ENCODE data around the gene HHIPL2.
A peak's percentile ranks its signal among the peaks of the same experiment; 100 is the strongest.

The HHIPL2 gene

DNA sequence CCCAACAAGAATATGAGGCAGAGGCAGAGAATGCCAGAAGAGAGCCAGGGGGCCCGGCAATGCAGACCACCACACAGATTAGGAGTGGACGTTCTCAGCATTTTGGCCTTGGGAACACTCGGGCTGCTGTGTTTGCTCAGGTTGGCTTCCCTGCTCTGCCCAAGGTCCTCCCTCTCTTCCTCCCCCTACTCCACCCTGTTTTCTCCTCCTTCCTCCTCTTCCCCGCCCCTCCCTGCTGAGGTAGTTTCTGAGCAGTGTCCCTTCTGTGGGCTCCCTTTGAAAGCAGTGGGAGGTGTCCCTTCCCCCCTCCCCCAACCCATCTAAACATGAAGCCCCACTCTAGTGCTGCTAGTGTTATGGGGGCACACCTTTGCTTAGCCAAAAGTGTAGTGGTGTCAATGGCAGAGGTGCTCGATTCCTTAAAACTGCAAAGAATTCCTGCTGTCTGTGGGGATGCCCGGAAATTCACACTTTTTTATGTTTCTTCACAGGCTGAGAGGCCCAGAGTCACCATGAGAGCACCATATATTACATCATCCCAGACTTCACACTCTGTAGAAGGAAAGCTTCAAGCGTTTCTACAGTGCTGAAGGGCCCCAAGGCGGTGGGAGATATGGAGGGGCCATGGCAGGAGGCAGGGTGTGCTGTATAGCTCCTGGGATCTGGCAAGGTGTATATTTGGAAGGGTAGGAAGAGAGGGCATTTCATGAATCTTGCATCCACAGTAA is at the start of gene HHIPL2:
HHIPL2 (minus strand) TSS at position 161 of the 728 bp plus-strand sequence; CDS start at position 101, 60 bp downstream.
- no peak for TF ChIP-seq Cebpa-rat (IDR thresholded peaks at IDR 0.05)
- H3K9ac ChIP-seq = no peak within 1 kb of the TSS
- H3K36me3 ChIP-seq = 0 out of 2 replicates have a peak, but pooled peaks cover 1% of the 10 kb centered on the region
- H4K20me1 ChIP-seq = no peaks in the 10 kb centered on the region
- H3K27me3 ChIP-seq = no peaks in the 10 kb centered on the region
- H3K4me3 ChIP-seq = no peak within 1 kb of the TSS
- H3K4me2 ChIP-seq = no peak within 1 kb of the TSS
- no peaks in the 10 kb centered on the region for H3K9me3 ChIP-seq
- H3K27ac ChIP-seq = no peak within 1 kb of the TSS
- H3K4me1 ChIP-seq = peaks cover 5% of the 10 kb centered on the region

DNA sequence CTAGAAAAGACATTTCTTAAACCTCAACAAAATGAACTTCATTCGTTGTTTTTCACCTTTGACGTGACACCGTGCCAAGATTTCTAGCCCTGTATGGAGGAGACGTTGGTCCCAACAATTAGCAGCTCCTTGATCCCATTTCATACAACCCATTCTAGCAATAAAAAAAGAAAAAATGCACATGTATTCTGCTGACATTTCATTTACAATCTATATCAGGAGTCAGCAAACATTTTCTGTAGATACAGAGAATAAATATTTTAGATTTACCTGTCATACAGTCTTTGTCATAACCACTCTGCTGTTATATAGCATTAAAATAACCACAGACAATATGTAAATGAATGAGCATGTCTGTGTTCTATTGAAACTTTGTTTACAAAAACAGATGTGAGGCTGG is 48.8 kb upstream of the HHIPL2 start:
- no peak overlapping the region for H3K4me2 ChIP-seq
- H4K20me1 ChIP-seq = no peaks in the 10 kb centered on the region
- no peak overlapping the region for H3K27ac ChIP-seq
- no peaks in the 10 kb centered on the region for H3K9me3 ChIP-seq
- no peak for TF ChIP-seq Cebpa-rat (IDR thresholded peaks at IDR 0.05)
- no peak overlapping the region for H3K9ac ChIP-seq
- H3K4me3 ChIP-seq = no peak overlapping the region
- no peaks in the 10 kb centered on the region for H3K27me3 ChIP-seq
- H3K36me3 ChIP-seq = no peaks in the 10 kb centered on the region
- no peaks in the 10 kb centered on the region for H3K4me1 ChIP-seq

DNA sequence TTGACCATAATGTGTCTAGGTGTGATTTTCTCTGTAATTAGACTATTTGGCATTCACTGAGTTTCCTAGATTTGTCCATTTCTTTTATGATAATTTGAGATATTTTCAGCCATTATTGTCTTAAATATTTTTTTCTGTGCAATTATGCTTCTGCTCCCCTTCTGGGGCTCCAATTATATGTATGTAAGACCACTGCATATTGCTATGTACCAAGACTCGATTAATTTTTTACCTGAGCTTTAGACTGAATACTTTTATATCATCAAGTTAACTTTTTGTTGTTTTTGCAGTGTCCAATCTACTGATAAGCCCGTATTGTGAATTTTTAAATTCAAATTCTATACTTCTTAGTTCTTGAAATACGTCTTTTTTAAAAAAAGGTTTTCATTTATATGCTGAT is 46.9 kb upstream of the HHIPL2 start:
- H3K9ac ChIP-seq = no peak overlapping the region
- H3K4me1 ChIP-seq = peaks cover 7% of the 10 kb centered on the region
- H3K4me2 ChIP-seq = no peak overlapping the region
- no peak overlapping the region for H3K4me3 ChIP-seq
- no peak for TF ChIP-seq Cebpa-rat (IDR thresholded peaks at IDR 0.05)
- H3K36me3 ChIP-seq = no peaks in the 10 kb centered on the region
- no peak overlapping the region for H3K27ac ChIP-seq
- H3K27me3 ChIP-seq = no peaks in the 10 kb centered on the region
- no peaks in the 10 kb centered on the region for H3K9me3 ChIP-seq
- no peaks in the 10 kb centered on the region for H4K20me1 ChIP-seq

DNA sequence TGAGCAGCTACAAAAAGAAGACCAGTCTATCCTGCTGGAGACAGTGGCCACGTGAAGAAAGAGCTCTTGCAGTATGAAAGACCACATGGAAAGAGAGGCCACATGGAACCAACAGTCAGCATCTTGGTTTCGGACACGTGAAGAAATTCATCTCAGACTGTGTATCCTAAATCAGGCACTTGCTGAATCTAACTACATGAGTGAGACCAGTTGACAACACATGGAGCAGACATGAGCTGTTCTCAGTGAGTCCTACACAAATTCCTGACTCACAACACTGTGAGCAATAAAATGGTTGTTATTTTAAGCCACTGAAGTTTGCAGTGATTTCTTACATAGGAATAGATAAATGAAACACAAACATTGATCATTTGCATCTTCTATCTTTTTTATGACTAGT is 44.3 kb upstream of the HHIPL2 start:
- TF ChIP-seq Cebpa-rat (IDR thresholded peaks at IDR 0.05) = no peak
- H3K4me1 ChIP-seq = peaks cover 25% of the 10 kb centered on the region
- H3K9me3 ChIP-seq = no peaks in the 10 kb centered on the region
- no peak overlapping the region for H3K4me2 ChIP-seq
- H3K9ac ChIP-seq = no peak overlapping the region
- no peaks in the 10 kb centered on the region for H3K27me3 ChIP-seq
- no peak overlapping the region for H3K4me3 ChIP-seq
- H4K20me1 ChIP-seq = no peaks in the 10 kb centered on the region
- H3K27ac ChIP-seq = no peak overlapping the region
- peaks cover 8% of the 10 kb centered on the region for H3K36me3 ChIP-seq

DNA sequence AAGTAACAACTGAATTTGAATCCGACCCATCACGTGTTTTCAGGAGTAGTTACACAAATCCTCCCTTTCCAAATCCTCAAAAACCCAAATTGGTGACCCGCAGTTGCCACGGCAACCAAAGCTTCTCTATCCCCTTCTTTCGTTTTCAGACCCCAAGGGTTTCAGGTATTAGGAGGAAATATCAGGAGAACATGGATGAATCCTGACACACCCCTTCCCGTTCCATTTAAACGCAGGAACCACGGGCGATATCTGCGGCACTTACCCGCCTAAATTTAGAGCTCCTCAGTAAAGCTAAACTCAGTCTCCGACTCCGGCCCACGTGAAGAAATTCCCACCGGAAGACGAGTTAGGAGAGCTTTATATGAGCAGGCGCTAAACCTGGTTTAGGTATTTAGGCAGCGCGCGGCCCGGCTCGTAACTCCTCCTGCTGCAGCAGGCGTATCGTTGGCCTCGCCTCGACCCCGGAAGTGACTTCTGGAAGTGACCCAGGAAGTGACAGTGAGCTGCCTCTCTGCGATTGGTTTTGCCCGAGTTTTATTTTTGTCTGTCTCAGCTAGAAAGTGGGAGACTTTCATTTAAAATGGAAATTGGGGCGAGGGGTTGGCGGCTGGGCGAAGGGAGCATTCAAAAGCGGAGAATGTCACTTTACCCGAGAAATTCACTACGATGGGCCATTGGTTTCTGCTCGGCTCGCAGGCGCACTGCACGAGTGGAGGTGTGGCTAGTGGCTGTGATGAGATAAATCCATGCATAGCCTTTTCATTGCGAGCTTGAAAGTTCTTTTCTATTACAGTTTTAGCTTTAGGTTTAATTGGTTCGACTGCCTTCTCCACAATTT is 41.8 kb upstream of the HHIPL2 start, which contains the start of gene TAF1A:
TAF1A (minus strand) TSS at position 472 of the 841 bp plus-strand sequence.
- H3K4me1 ChIP-seq = peaks cover 28% of the 10 kb centered on the region
- H3K36me3 ChIP-seq = peaks cover 20% of the 10 kb centered on the region
- H3K27ac ChIP-seq = peak within 1 kb of the TSS; percentile 52
- H3K4me2 ChIP-seq = peak within 1 kb of the TSS; percentile 88
- TF ChIP-seq Cebpa-rat (IDR thresholded peaks at IDR 0.05) = no peak
- no peaks in the 10 kb centered on the region for H3K9me3 ChIP-seq
- H3K4me3 ChIP-seq = peak within 1 kb of the TSS; percentile 80
- H3K9ac ChIP-seq = peak within 1 kb of the TSS; percentile 79
- H3K27me3 ChIP-seq = no peaks in the 10 kb centered on the region
- 0 out of 2 replicates have a peak, but pooled peaks cover 6% of the 10 kb centered on the region for H4K20me1 ChIP-seq

DNA sequence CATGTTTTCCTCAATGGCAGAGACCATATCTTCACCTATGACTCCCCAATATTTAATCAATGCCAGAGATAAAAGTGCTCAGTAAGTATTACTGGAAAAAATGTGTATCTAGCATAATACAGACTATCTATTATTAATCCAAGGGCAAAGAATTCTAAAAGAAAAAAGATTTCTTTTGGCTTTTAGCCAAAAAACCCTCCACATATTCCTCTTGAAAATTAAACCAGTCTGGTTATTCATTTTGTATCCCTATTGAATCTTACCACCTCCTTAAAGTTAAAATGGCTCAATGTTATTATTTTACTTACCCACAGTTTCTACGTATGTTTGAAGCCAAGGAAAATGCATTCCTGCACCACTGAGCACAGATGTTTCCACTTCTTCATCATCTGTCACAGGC is 40.2 kb upstream of the HHIPL2 start:
- 0 out of 2 replicates have a peak, but pooled peaks cover 9% of the 10 kb centered on the region for H4K20me1 ChIP-seq
- H3K9ac ChIP-seq = no peak overlapping the region
- peaks cover 21% of the 10 kb centered on the region for H3K36me3 ChIP-seq
- TF ChIP-seq Cebpa-rat (IDR thresholded peaks at IDR 0.05) = no peak
- no peak overlapping the region for H3K27ac ChIP-seq
- no peaks in the 10 kb centered on the region for H3K9me3 ChIP-seq
- peak overlapping the region; percentile 80; the same call in 1 of the 2 replicates for H3K4me3 ChIP-seq
- no peaks in the 10 kb centered on the region for H3K27me3 ChIP-seq
- H3K4me1 ChIP-seq = peaks cover 42% of the 10 kb centered on the region
- H3K4me2 ChIP-seq = peak overlapping the region; percentile 88

DNA sequence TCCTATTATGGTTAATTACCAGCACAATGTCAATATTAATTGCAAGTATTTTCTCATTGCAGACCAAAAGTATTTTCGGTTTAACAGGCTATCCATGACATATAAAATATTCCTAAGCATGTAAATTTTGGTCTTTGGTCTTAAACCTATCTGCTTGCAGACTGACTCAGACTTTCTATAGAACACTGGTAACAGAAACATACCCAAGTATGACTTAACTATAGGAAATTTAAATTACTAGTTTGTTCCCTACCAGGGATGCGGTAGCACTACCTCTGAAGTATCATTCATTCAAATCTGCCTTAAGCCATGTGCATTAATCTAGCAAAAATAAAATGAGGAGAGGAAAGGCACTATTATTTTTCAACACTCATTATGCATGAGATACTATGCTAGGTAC is 38.9 kb upstream of the HHIPL2 start:
- Histone ChIP-seq H3K4me2 (no peak overlapping the region), H3K9me3 (no peaks in the 10 kb centered on the region), H4K20me1 (peaks cover 14% of the 10 kb centered on the region; the same call in 1 of the 2 replicates), H3K27ac (no peak overlapping the region), H3K27me3 (no peaks in the 10 kb centered on the region), H3K9ac (no peak overlapping the region), H3K4me1 (peaks cover 55% of the 10 kb centered on the region), H3K36me3 (peaks cover 34% of the 10 kb centered on the region), H3K4me3 (no peak overlapping the region)
- TF ChIP-seq Cebpa-rat (IDR thresholded peaks at IDR 0.05) = no peak

DNA sequence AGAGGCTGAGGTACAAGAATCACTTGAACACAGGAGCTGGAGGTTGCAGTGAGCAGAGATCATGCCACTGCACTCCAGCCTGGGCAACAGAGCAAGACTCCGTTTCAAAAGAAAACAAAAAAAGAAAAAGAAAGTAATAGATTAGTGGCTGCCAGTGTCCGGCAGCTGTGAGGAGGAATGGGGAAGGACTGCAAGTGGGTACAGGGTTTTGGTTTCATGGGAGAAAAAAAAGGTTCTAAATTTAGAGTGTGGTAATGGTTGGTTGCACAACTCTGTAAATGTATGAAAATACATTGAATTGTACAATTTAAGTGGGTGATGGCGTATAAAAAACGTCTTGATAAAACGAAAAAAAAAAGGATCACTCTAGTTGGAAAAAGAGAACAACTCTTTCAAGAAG is 35.2 kb upstream of the HHIPL2 start:
- Histone ChIP-seq H4K20me1 (peaks cover 14% of the 10 kb centered on the region; the same call in 1 of the 2 replicates), H3K4me2 (peak overlapping the region; percentile 76), H3K27ac (peak overlapping the region; percentile 53), H3K4me3 (peak overlapping the region; percentile 40; the same call in 1 of the 2 replicates), H3K4me1 (peaks cover 36% of the 10 kb centered on the region), H3K36me3 (peaks cover 67% of the 10 kb centered on the region), H3K9me3 (no peaks in the 10 kb centered on the region), H3K27me3 (no peaks in the 10 kb centered on the region), H3K9ac (no peak overlapping the region)
- TF ChIP-seq Cebpa-rat (IDR thresholded peaks at IDR 0.05) = peak; percentile 10; the same call in 1 of the 2 replicates

DNA sequence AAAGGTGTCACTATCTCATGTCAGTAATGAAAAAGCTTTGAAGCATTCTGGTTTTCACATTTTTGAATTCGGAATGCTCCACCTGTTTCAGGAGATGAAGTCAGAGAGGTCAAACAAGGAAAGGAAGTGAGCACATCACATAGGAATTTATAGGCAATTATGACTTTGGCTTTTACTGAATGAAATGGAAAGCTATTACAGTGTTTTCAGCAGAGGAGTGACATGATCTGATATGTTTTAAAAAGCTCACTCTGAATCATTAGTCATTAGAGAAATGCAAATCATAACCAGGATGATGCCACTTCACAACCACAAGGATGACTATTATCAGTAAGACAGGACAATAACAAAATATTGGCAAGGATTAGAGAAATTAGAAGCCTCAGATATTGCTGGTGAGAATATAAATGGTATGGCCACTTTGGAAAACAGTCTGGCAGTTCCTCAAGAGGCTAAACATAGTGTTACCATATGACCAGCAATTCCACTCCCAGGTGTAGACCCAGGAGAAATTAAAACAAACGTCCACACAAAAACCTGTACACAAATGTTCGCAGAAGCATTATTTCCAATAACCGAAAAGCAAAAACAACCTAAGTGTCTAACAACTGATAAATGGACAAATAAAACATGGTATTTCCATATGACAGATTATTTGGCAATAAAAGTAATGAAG is 34.3 kb upstream of the HHIPL2 start:
- peak overlapping the region; percentile 53; the same call in 1 of the 2 replicates for H3K27ac ChIP-seq
- H3K4me2 ChIP-seq = peak overlapping the region; percentile 76
- no peaks in the 10 kb centered on the region for H3K27me3 ChIP-seq
- peaks cover 14% of the 10 kb centered on the region; the same call in 1 of the 2 replicates for H4K20me1 ChIP-seq
- H3K36me3 ChIP-seq = peaks cover 67% of the 10 kb centered on the region
- no peak for TF ChIP-seq Cebpa-rat (IDR thresholded peaks at IDR 0.05)
- H3K4me1 ChIP-seq = peaks cover 30% of the 10 kb centered on the region
- H3K4me3 ChIP-seq = no peak overlapping the region
- no peaks in the 10 kb centered on the region for H3K9me3 ChIP-seq
- no peak overlapping the region for H3K9ac ChIP-seq

Measured in BLaER1 (cell line).